Thoracic aorta (tissue), 2 donors: ENCODE measurements around the gene CRB2. TPM values are rescaled to one million over a fixed set of nuclear protein-coding genes. Genes with fewer than 3 reads are reported as not detected.

Experiments
- ATAC-seq: fragments of 150-250 bp; one replicate; pipeline ENCODE4 v1.8.0; 2017; ENCODE audit warnings: low read depth; ENCODE audit not compliant: insufficient number of reproducible peaks, low FRiP score
- DNase-seq: peaks from one replicate; pipeline ENCODE4 v3.0.0-alpha.2; 2020; ENCODE audit warnings: low spot score
- H3K27ac ChIP-seq, 2 donors: fragments of 200-600 bp; sonication (generic); 1 replicate in 1 of 2; 2 replicates in 1 of 2; pipeline ENCODE4 v1.5.1; 2016; ENCODE audit warnings: mild to moderate bottlenecking in 2 of 2, moderate library complexity in 2 of 2
- H3K27me3 ChIP-seq: fragments of 200-600 bp; sonication (generic); replicated peaks from 2 replicates; pipeline ENCODE4 v1.6.0; 2016; ENCODE audit warnings: mild to moderate bottlenecking; ENCODE audit not compliant: insufficient read depth
- H3K36me3 ChIP-seq: fragments of 200-600 bp; sonication (generic); one replicate; pipeline ENCODE4 v1.5.1; 2016
- H3K4me1 ChIP-seq, 2 donors: fragments of 200-600 bp; sonication (generic); 1 replicate in 1 of 2; 2 replicates in 1 of 2; pipeline versions ENCODE4 v1.5.1 to v1.6.0; 2016; ENCODE audit warnings: low read depth in 2 of 2, mild to moderate bottlenecking in 1 of 2; ENCODE audit not compliant: control insufficient read depth in 1 of 2
- H3K4me3 ChIP-seq: fragments of 200-600 bp; sonication (generic); 2 replicates; pipeline ENCODE4 v1.5.1; 2016; ENCODE audit warnings: mild to moderate bottlenecking
- H3K9me3 ChIP-seq: fragments of 200-600 bp; sonication (generic); 2 replicates; pipeline ENCODE4 v1.5.1; 2016
- CTCF ChIP-seq: fragments of 200-600 bp; sonication (generic); IDR thresholded peaks from one replicate; pipeline ENCODE4 v1.5.1; 2019; ENCODE audit warnings: antibody characterized with exemption
- total RNA-seq, 2 donors: library from RNA; depleted of rRNA; stranded (reverse); fragments of >200 nt; gene quantifications; one replicate each; pipeline versions ENCODE4 v1.1.0 to v1.2.3, GENCODE V29; 2016

The CRB2 gene
- total RNA-seq, 2 donors from 2014 or later: not detected

- H3K27ac ChIP-seq: no peak overlapping the region
- ATAC-seq (no peak), DNase-seq (no peak)
- no peaks in the 10 kb centered on the region for H3K4me1 ChIP-seq
- H3K36me3 ChIP-seq: no peaks in the 10 kb centered on the region
- H3K27me3 ChIP-seq: no peaks in the 10 kb centered on the region
- no peak overlapping the region for H3K4me3 ChIP-seq
- no peaks in the 10 kb centered on the region for H3K9me3 ChIP-seq
- no peak for TF ChIP-seq CTCF
Measured at GRCh38 chr9:123368023-123368422, 12.0 kb downstream of the CRB2 start.

GRCh38 chr9:123368536-123369153 lies 12.6 kb downstream of the CRB2 start:
- ATAC-seq: no peak
- H3K27me3 ChIP-seq: no peaks in the 10 kb centered on the region

GRCh38 chr9:123369296-123369695 lies 13.3 kb downstream of the CRB2 start:
- Histone ChIP-seq H3K36me3 (no peaks in the 10 kb centered on the region), H3K27ac (no peak overlapping the region), H3K27me3 (no peaks in the 10 kb centered on the region), H3K9me3 (no peaks in the 10 kb centered on the region), H3K4me1 (no peaks in the 10 kb centered on the region), H3K4me3 (no peak overlapping the region)
- no peak for TF ChIP-seq CTCF
- no peak for DNase-seq
- no peak for ATAC-seq

More at GRCh38 chr9:123368536-123369153, 12.6 kb downstream of the CRB2 start:
- Histone ChIP-seq H3K36me3 (no peaks in the 10 kb centered on the region), H3K9me3 (no peaks in the 10 kb centered on the region), H3K27ac (no peak overlapping the region), H3K4me1 (no peaks in the 10 kb centered on the region), H3K4me3 (no peak overlapping the region)
- no peak for DNase-seq
- TF ChIP-seq CTCF: no peak

- Histone ChIP-seq H3K4me3 (no peak overlapping the region), H3K36me3 (no peaks in the 10 kb centered on the region), H3K27ac (no peak overlapping the region), H3K9me3 (no peaks in the 10 kb centered on the region), H3K4me1 (no peaks in the 10 kb centered on the region), H3K27me3 (no peaks in the 10 kb centered on the region)
- no peak for ATAC-seq
- TF ChIP-seq CTCF: no peak
- DNase-seq: no peak
Measured at GRCh38 chr9:123370108-123370507, 14.1 kb downstream of the CRB2 start.

- Histone ChIP-seq H3K4me3 (no peak overlapping the region), H3K27me3 (no peaks in the 10 kb centered on the region), H3K27ac (no peak overlapping the region), H3K36me3 (no peaks in the 10 kb centered on the region), H3K4me1 (peaks cover 0 to 1% of the 10 kb centered on the region in 2 donors), H3K9me3 (no peaks in the 10 kb centered on the region)
- DNase-seq: no peak
- TF ChIP-seq CTCF: no peak
- no peak for ATAC-seq
Measured at GRCh38 chr9:123370526-123371227, 14.7 kb downstream of the CRB2 start.
